Bone marrow (tissue), 2 donors: ENCODE measurements around the gene NFATC3.
A peak's percentile ranks its signal among the peaks of the same experiment; 100 is the strongest.

Source experiments
- DNase-seq, 2 donors: peaks; one replicate each; lab custom pipeline; 2025; lab: John Stamatoyannopoulos, UW

The NFATC3 gene

DNA sequence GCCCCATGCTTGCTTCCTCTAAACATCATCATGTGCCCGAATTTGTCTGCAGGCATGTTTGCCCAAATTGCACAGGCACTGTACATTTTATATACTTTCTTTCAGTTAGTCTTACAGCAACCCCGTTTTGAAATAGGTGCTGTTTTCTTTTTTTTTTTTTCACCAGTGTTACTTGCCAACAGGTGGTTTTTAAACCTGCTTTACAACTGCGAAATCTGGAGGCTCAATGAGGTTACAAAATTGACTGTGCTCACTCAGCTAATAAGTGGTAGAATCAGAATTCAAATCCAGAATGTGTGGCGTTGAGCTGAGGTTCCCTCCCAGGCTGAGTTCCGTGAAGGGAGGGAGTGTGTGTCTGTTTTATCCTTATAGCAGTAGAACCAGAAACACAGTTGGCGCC, 165.8 kb downstream of the NFATC3 start:
- no peak for DNase-seq

DNA sequence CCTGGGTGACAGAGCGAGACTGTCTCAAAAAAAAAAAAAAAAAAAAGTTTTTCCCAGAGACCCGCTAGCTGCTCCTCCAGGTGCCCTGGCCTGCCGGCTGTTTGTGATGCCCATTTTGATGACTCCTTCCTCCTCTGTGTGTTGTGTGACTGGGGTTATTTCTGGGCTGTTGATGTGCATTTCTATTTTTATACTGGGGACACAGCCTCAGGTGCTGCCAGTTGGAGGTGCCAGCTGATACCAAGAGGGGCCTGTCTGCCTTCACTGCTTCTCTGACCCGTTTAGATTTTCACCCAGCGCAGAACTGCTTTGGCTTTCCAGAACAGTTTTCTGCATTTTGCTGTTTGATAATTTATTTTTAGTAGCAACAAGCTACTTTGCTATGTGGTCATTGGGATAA, 166.7 kb downstream of the NFATC3 start:
- DNase-seq, result no peak

DNA sequence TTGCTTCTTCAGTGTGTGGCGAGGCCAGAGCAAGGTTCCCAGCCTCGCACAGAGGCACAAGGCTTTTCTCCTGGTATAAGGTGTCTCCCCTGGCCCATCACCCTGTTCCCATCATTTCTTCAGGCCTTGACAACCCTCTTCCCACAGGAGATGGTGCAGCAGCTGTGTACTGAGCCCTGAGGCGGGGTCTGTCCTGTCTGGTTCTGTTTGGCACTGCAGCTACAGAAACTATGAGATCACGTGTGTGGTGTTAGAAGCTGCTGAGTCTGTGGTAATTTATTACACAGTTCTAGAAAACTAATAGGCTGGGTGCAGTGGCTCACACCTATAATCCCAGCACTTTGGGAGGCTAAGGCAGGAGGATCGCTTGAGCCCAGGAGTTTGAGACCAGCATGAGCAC, 167.2 kb downstream of the NFATC3 start:
- no peak for DNase-seq

DNA sequence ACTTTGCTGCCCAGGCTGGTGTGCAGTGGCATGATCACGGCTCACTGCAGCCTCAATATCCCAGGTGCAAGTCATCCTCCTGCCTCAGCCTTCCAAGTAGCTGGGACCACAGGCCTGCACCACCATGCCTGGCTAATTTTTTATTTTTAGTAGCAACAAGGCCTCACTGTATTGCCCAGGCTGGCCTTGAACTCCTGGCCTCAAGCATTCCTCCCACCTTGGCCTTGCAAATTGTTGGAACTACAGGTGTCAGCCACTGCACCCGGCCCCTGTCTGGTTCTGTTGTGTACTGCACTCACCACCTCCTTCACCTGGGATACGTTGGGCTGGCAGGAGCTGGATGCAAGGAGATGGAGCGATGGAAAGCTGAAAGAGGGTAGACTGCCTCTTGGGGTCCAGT, 168.6 kb downstream of the NFATC3 start:
- DNase-seq, result no peak

DNA sequence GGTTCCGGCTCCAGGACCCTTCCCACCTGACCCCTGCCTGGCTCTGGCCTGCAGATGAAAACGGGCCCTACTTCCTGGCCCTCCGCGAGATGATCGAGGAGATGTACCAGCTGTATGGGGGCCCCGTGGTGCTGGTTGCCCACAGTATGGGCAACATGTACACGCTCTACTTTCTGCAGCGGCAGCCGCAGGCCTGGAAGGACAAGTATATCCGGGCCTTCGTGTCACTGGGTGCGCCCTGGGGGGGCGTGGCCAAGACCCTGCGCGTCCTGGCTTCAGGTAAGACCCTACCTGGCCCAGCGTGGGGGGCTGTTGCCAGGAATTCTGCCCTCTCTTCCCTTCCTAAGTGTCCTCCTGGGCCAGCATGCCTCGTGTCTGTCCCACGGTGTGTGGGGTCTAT, 170.5 kb downstream of the NFATC3 start:
- no peak for DNase-seq

DNA sequence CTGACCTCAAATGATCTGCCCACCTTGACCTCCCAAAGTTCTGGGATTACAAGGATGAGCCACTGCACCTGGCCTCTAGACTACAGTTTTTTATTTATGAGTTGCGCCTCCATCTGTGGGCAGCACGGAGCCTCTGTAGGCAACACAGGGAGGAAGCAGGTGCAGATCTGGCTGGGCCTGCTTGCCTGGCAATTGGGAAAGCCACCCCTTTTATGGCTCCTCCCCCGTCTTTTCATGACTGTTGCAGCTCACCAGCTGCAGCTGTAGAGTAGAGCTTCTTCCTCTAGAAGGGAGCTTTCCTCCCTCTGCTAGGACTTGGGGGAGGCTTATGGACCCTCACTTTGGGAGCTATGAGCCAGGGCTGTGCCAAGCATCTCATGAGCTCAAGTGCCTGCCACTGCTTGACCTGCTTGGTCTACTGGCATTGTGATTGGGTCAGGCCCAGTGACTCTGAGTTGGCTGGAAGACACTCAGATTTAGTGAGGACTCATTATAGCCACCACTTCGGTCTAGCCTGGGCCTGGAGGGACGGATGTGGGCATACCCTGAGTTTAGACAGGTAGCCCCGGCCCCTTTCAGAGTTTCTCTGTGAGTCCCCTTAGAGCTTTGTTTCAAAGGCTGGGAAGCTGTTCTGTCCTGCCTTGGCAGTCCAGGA, 172.2 kb downstream of the NFATC3 start:
- DNase-seq, result peak in 1 of 2 donors; percentile 92

DNA sequence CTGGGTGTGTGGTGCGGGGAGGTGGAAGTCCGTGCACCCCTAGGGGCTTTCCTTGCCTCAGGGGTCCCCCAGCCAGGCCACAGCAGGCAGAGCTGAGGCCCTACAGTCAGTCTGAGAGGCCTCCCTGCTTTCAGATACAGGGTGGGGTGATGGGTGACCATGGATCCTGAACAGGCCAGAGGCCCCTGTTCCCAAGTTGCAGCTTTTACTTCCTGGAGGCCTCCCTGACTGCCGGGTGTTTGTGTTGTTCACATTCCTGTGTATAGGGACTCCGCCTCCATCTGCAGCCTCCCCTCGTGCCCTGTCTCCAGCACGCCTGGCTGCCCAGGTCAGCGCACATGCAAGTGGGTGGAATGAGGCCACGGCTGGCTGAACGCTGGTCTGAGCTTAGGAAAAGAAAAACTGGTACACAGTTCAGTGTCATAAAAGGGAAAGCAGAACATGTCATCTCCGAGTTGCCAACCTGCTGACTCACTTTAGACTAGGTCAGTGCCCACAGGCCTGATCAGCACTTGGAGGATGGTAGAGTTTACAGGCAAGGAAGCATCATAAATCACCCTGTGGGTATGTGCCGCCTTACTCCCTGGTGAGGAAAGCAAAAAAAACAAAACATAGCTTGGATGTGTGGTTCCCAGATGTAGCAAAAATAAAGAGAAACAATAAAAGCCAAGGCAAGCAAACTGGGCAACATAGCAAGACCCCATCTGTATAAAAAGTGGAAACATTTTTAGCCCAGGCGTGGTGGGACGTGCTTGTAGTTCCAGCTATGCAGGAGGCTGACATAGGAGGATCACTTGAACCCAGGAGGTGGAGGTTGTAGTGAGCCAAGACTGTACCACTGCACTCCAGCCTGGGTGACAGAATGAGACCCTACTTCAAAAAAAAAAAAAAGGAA, 173.0 kb downstream of the NFATC3 start:
- peak; percentile 19 to 93 for DNase-seq

DNA sequence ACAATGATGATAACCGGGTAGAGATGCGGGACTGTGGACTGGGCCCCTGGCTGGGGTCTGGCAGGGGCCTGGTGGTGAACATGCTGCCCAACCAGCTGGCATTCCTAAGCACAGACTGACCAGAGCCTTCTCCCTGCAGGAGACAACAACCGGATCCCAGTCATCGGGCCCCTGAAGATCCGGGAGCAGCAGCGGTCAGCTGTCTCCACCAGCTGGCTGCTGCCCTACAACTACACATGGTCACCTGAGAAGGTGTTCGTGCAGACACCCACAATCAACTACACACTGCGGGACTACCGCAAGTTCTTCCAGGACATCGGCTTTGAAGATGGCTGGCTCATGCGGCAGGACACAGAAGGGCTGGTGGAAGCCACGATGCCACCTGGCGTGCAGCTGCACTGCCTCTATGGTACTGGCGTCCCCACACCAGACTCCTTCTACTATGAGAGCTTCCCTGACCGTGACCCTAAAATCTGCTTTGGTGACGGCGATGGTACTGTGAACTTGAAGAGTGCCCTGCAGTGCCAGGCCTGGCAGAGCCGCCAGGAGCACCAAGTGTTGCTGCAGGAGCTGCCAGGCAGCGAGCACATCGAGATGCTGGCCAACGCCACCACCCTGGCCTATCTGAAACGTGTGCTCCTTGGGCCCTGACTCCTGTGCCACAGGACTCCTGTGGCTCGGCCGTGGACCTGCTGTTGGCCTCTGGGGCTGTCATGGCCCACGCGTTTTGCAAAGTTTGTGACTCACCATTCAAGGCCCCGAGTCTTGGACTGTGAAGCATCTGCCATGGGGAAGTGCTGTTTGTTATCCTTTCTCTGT, 174.0 kb downstream of the NFATC3 start:
- no peak for DNase-seq

DNA sequence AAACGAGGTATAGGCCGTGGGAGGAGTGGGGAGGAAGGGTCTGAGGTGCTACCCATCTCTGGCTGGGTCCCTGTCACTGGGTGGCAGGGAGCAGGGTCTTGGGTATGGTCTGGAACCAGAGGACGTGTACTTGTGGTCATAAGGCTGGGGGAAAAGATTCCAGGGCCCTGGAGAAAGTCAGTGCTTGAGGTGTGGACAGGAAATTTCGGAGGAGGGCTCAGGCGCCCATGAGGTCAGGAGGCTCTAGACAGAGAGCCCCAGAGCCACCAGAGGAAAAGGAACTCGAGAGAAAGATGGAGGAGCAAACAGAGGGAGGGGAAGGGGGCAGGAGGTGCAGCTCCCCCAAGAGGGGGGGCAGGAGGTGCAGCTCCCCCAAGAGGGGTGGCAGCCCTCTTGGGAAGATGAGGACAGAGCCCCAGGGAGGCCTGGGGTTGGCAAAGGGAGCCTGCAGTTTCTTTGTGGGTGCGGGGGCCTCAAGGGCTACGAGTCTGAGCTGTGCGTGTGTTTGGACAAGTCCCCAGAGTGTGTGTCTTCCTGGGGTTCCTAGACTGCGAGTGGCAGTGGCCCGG, 178.5 kb downstream of the NFATC3 start:
- peak in 1 of 2 donors; percentile 37 for DNase-seq

DNA sequence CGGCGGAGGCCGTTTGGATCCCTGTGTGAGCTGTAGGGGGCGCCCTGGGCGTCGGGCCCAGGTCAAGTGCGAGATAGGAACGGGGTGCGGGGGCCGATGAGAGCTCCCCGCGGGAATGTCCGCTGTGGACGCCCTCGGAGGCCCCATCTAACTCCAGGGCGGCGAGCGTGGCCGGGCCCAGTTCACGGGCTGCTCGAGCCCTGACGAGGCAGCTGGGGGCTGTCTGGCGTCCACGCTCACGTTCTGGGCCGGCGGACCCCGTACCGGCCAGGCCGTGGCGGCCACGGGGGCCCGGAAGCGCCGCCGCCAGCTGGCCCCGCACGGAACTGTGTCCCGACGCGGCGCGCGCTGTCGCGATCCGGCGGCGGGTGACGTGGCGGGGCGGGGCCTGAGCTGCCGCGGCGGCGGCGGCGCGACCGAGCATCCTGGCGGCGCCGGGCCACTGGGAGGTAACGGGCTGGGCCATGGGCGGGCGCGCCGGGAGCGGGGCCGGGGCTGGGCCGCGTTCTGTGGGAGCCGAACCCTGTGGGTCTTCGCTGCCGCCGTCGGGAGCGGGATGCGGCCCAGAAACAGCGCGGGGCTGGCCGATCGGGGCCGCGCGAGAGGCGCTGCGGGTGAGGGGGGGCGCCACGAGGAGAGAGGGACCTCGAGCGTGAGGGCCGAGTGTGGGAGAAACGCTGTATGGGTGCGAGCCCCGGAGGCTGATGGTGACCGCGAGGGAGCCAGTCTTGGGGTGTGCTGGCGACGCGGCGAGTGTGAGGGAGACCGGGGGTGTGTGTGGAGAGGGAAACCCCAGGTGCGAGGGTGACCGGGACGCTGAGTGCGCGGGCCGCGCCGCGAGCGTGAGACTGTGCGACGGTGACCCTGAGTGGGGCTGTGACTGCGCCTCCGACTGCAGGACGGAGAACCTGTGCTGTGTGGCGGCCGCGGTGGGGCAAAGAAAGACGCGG, 179.2 kb downstream of the NFATC3 start, which contains the start of gene SLC7A6:
Gene SLC7A6, plus strand, starts transcription at position 399 of the 950 bp plus-strand sequence. CDS start 10,201 bp downstream, outside the sequence.
- peak; percentile 63 to 87 for DNase-seq

DNA sequence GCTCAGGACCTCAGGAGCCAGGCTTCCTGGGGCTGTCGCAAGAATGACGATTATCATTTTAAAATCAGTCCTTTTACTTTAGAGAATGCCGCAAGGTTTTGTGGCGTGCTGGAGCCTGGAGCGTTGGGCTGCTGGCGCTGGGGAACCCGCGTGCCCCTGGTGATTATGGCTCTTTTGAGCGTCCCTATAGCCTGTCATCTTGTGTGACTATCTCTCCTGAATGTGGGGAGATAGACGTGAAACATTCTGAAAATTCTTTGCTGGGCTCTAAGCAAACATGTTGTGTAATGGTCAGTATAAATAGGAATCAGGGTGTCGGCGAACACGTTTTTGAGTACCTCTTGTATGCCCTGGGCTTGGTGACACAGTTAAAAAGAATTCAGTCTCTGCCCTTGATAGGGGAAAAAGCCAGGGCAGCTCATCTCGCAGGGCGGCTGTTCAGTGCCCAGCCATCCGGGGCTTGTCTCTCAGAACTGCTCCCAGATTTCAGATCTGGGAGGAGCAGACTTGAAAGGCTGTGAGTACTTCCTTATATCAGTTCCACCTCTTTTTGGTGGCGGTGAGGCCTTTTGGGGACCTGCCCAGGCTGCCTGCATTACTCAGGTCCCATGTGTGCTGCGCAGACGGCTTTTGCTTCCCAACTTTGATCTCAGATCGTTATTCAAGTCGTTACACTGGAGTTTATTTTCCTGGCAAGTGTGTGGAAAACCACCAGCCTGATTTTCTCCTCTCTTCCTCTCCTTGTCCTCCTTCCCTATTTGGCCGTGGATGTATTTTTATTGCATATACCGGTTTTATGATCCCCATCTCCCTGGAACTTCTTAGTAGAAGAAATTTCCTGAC, 180.1 kb downstream of the NFATC3 start:
- peak in 1 of 2 donors; percentile 22 for DNase-seq

DNA sequence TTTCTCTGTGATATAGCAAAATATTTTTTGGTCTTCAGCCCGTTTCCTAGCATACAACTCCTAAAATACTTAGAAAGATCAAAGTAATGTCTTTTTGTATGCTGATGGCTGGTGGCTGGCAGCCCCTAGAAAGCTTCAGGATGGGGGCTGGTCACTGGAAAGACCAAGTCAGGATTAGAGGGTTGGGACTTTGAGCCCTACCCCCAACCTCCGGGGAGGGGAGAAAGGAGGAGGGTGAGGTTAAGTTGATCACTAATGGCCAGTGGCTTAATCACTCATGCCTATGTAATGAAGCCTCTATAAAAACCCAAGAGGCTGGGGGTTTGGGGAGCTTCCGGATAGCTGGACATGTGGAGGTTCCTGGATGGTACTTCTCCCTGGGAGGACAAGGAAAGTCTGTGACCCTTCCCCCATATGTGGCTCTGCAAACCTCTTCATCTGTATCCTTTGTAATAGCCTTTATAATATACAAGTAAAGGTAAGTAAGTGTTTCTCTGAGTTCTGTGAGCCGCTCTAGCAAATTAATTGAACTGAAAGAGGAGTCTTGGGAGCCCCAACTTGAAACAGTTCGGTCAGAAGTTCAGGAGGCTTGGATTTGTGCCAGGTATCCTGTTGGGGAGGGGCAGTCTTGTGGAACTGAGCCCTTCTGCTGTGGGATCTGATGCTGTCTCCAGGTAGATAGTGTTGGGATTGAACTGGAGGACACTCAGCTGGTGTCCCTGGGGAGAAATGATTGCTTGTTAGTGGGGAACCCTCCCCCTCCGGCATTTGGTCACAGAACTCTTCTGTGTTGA, 182.6 kb downstream of the NFATC3 start:
- DNase-seq, result no peak

DNA sequence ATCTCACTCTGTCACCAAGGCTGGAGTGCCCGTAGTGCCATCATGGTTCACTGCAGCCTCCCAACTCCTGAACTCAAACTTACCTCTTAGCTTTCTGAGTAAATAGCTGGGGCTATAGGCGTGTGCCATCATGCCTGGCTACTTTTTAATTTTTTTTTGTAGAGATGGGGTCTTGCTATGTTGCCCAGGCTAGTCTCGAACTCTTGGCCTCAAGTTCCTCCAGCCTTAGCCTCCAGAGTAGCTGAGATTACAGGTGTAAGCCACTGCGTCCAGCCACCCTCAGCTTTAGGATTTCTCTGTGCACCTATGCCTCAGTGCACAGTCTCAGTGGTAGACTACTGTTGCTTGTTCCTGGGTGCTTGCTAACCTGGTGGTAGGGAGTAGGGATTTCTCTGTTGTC, 184.6 kb downstream of the NFATC3 start:
- no peak for DNase-seq

DNA sequence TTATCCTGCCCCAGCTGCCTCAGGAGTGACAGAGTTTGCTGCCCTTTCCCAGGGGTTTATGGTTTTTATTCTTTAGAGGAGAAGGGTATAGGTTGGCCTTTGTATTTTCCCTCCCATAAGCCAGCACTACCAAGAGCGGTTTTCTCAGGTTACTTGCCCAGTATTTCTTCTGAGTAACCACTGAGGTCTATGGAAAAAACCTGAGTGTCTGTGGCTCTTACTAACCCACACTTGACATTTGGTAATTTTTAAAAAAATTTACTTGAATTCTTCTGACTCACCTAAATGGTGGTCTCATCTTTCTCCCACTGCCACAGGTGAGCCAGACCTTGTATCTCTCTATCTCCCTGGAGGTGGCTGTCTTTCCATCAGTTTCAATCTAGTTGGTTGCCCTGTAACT, 185.2 kb downstream of the NFATC3 start:
- DNase-seq, result no peak

DNA sequence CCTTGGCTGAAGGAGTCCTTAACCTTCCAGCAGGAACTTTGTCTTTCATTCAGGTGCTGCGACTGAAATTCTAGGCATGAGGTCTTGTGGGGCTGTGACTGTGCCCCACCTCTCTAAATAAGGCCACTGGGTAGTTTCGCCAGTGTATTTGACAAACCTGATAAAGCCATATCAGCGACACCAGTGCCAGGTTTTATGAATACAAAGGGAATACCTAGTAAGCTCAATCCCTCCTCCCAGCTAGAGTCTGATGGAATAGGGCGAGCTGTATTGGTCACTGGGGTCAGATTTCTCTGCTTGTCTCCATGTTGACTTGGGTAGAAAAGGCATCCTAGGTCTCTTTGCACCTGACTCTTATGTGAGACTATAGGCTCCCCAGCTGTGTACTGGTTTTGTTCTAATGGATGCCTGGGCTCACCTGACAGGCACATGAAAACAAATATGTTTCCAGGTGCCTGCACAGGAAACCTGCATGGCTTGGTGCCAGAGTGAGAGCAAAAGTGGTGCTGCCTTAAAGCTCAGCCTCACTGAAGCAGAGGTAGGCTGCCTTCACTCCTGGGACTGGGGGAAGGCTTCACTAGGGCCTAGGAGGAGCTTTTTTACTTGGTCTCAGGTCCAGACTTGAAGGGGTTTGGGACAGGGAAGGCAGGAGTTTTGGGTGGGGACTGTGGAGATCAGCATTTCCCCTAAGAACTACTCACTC, 187.5 kb downstream of the NFATC3 start:
- no peak for DNase-seq

DNA sequence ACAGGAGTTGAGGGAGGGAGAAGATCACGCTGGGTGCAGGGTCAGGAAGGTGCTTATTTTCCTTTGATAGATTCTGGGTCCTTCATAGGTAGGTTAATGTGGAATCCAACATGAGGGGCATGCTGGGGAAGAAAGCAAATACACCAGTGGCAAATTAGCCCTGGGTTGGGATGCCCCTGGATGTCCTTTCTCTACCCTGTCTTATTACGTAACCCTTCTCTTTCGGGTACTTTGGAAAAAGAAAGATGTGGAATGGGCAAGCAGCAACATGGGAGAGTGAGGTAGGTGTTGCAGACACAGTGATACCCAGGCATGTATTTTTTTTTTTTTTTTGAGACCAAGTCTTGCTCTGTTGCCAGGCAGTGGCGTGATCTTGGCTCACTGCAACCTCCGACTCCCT, 188.3 kb downstream of the NFATC3 start:
- no peak for DNase-seq

DNA sequence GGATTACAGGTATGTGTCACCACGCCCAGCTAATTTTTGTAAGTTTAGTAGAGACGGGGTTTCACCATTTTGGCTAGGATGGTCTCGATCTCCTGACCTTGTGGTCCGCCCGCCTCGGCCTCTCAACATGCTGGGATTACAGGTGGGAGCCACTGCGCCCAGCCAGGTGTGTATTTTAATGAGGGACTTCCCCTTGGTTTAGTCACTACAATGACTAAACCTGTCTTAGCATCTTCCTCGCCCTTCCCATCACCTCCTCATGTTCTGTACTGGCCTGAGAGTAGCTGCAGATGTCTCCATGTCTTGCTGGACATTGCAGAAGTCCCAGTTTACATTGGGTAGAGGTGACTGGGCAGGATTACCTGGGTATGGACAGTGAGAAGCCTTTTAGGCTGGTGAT, 188.7 kb downstream of the NFATC3 start:
- DNase-seq, result no peak

DNA sequence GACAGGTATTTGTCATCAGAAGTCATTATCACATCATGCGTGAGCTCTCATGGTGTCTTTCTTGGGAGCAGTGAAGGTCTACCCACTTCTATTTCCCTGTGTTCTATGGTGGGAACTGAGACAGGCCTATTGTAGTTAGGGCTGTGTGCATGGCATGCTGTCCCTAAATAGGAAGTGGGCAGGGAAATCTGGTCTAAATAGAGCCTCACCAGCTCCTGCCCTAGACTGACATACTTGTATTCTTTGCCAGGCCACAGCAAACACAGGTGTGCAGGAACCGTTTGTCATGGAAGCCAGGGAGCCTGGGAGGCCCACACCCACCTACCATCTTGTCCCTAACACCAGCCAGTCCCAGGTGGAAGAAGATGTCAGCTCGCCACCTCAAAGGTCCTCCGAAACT, 189.3 kb downstream of the NFATC3 start:
- DNase-seq, result no peak
